Ovary (tissue), 9 donors: ENCODE results near the gene GPC3. TPM values are rescaled to one million over a fixed set of nuclear protein-coding genes. Genes with fewer than 3 reads are reported as not detected.

ENCODE experiments used
- DNase-seq, 5 donors: peaks; one replicate each; pipeline ENCODE4 v3.0.0-alpha.2; 2019 to 2020
- H3K27ac ChIP-seq, 2 donors: fragments of 200-600 bp; one replicate each; pipeline versions ENCODE4 v1.5.1 to v1.8.0; 2019 to 2022
- H3K27me3 ChIP-seq: fragments of 200-600 bp; one replicate; pipeline ENCODE4 v1.8.0; 2022
- H3K36me3 ChIP-seq: fragments of 200-600 bp; sonication (generic); one replicate; pipeline ENCODE4 v1.5.1; 2019
- H3K4me1 ChIP-seq: one replicate; pipeline ENCODE4 v1.8.1; 2013; ENCODE audit warnings: mild to moderate bottlenecking, moderate library complexity; ENCODE audit not compliant: insufficient read depth
- H3K4me3 ChIP-seq: fragments of 200-600 bp; sonication (generic); one replicate; pipeline ENCODE4 v1.5.1; 2017
- H3K9me3 ChIP-seq, 2 donors: fragments of 200-600 bp in 1 of 2; sonication (generic) in 1 of 2; one replicate each; pipeline versions ENCODE4 v1.5.1 to v1.8.1; 2013 to 2019; ENCODE audit warnings: mild to moderate bottlenecking in 1 of 2, moderate library complexity in 1 of 2
- CTCF ChIP-seq, 3 donors: fragments of 450-650 bp in 2 of 3; fragments of 200-600 bp in 1 of 3; IDR thresholded peaks; one replicate each; pipeline versions ENCODE4 v1.5.1 to v1.8.0; 2016 to 2022; ENCODE audit warnings: antibody characterized with exemption in 3 of 3, mild to moderate bottlenecking in 1 of 3
- EP300 ChIP-seq: sonication (generic); formaldehyde crosslinking; IDR thresholded peaks from one replicate; pipeline ENCODE4 v1.6.1; 2017; ENCODE audit warnings: antibody characterized with exemption
- POLR2A ChIP-seq: fragments of 450-650 bp; IDR thresholded peaks from one replicate; pipeline ENCODE4 v1.6.1; 2017; ENCODE audit warnings: antibody characterized with exemption, mild to moderate bottlenecking, moderate library complexity
- WGBS, 3 donors: extraction: QIAGEN DNeasy Blood & Tissue Kit in 1 of 3; methylation state at CpG; one replicate each; pipeline versions ENCODE4 v1.1.5 to v1.1.7; 2013 to 2017; 5-methylcytosine and 5-hydroxymethylcytosine counted together
- intact Hi-C, 4 donors: fragments of 100-400 bp; cut with DNase I; formaldehyde crosslinking; loops; one replicate each; pipeline versions ENCODE4 v1.11.0 to v1.15.1; 2022 to 2023
- polyA plus RNA-seq, 2 donors: library from polyadenylated mRNA; stranded (reverse); fragments of 200-250 nt in 1 of 2; fragments of 350-450 nt in 1 of 2; fragmentation: Illumina TruSeq in 1 of 2; extraction: RNeasy Lipid Tissue Mini Kit (QIAGEN cat#74804) in 1 of 2; gene quantifications; one replicate each; pipeline ENCODE4 v1.2.3, GENCODE V29; 2013 to 2014
- total RNA-seq, 7 donors: library from RNA; depleted of rRNA in 2 of 7; stranded (reverse); fragments of >200 nt in 2 of 7; fragmentation: NEBNext Ultra II Directional in 3 of 7; extraction: Animal tissue kit (Norgen Biotek cat#: 25700) in 3 of 7; gene quantifications; one replicate each; pipeline versions ENCODE4 v1.1.0 to v1.2.4, GENCODE V29; 2016 to 2023
- donor health status: DM: no; HTN: no; CAD: no; lungs with moderate emphysema.
- donor health status: DM: no; HTN: no; CAD: no.
- donor health status: Bipolar disorder and iron deficiency.
- donor health status: DM: yes; HTN: yes; CAD: no.
- donor health status: DM: no; HTN: no; CAD: no.
- donor health status: DM: yes; HTN: yes; CAD: no.

Gene GPC3
- total and polyA plus RNA-seq, 9 donors = 4.5 to 91.8 (median 12.1) TPM

GRCh38 chrX:133933316-133933715 is 52.1 kb downstream of the GPC3 start:
- TF ChIP-seq EP300 (no peak), POLR2A (no peak), CTCF (IDR thresholded peaks at IDR 0.05) (no peak)
- Histone ChIP-seq H3K9me3 (no peaks in the 10 kb centered on the region), H3K27me3 (no peaks in the 10 kb centered on the region), H3K4me3 (no peak overlapping the region), H3K4me1 (no peaks in the 10 kb centered on the region), H3K27ac (no peak overlapping the region), H3K36me3 (no peaks in the 10 kb centered on the region)
- intact Hi-C loops = no loop called here
- no peak for DNase-seq
- WGBS, 3 donors = 79 to 82% (median 80%) methylated on average over 2 of the region's 2 CpGs

- WGBS, 3 donors = 64 to 76% (median 69%) methylated on average over 2 of the region's 2 CpGs
- intact Hi-C loops = no loop called here
- no peak overlapping the region for H3K4me3 ChIP-seq
- TF ChIP-seq EP300 (no peak), POLR2A (no peak), CTCF (IDR thresholded peaks at IDR 0.05) (no peak)
- no peak for DNase-seq
- H3K9me3 ChIP-seq = no peaks in the 10 kb centered on the region
- no peak overlapping the region for H3K27ac ChIP-seq
- H3K27me3 ChIP-seq = no peaks in the 10 kb centered on the region
- H3K36me3 ChIP-seq = no peaks in the 10 kb centered on the region
- H3K4me1 ChIP-seq = no peaks in the 10 kb centered on the region
These were observed 55.4 kb downstream of the GPC3 start for GRCh38 chrX:133929836-133930464.

GRCh38 chrX:133928365-133928764 is 57.0 kb downstream of the GPC3 start:
- Histone ChIP-seq H3K9me3 (no peaks in the 10 kb centered on the region), H3K36me3 (no peaks in the 10 kb centered on the region), H3K27ac (no peak overlapping the region), H3K4me1 (no peaks in the 10 kb centered on the region), H3K27me3 (no peaks in the 10 kb centered on the region), H3K4me3 (no peak overlapping the region)
- no peak for DNase-seq
- TF ChIP-seq POLR2A = no peak
- TF ChIP-seq CTCF (IDR thresholded peaks at IDR 0.05) = no peak
- no peak for TF ChIP-seq EP300
- intact Hi-C loops = no loop called here
- WGBS, 3 donors = 49 to 73% (median 71%) methylated on average over 1 of the region's 1 CpG

- no peaks in the 10 kb centered on the region for H3K27me3 ChIP-seq
These were observed 58.6 kb downstream of the GPC3 start for GRCh38 chrX:133926809-133927208.

More at GRCh38 chrX:133926809-133927208, 58.6 kb downstream of the GPC3 start:
- 40 to 47% (median 45%) methylated on average over 4 of the region's 4 CpGs for WGBS, 3 donors
- DNase-seq = no peak
- Histone ChIP-seq H3K27ac (no peak overlapping the region), H3K4me3 (no peak overlapping the region), H3K36me3 (no peaks in the 10 kb centered on the region), H3K9me3 (no peaks in the 10 kb centered on the region), H3K4me1 (no peaks in the 10 kb centered on the region)
- no peak for TF ChIP-seq CTCF (IDR thresholded peaks at IDR 0.05)
- TF ChIP-seq EP300 = no peak
- no peak for TF ChIP-seq POLR2A
- intact Hi-C loops = no loop called here
